OCI-LY1 (cell line): ENCODE measurements around the gene SNRPE.

Experiments
- H2AFZ ChIP-seq: fragments of 200-600 bp; sonication (generic), shearing (Covaris generic); 2 replicates; pipeline ENCODE4 v1.6.0; 2014; ENCODE audit warnings: antibody characterized with exemption, mild to moderate bottlenecking, low read length
- H3F3A ChIP-seq: fragments of 200-600 bp; sonication (generic), shearing (Covaris generic); 2 replicates; pipeline ENCODE4 v1.6.0; 2014; ENCODE audit warnings: mild to moderate bottlenecking, antibody characterized with exemption, low read length, moderate library complexity; ENCODE audit not compliant: insufficient read depth
- H3K27ac ChIP-seq: fragments of 200-600 bp; sonication (generic); 2 replicates; pipeline ENCODE4 v1.5.1; 2014; ENCODE audit warnings: low read length, mixed run types, mild to moderate bottlenecking, low read depth; ENCODE audit not compliant: poor library complexity, severe bottlenecking
- H3K27me3 ChIP-seq: fragments of 200-600 bp; sonication (generic); 2 replicates; pipeline ENCODE4 v1.6.0; 2014; ENCODE audit warnings: antibody characterized with exemption, mild to moderate bottlenecking, low read length, moderate library complexity; ENCODE audit not compliant: insufficient read depth
- H3K36me3 ChIP-seq: fragments of 200-600 bp; sonication (generic); 2 replicates; pipeline ENCODE4 v1.6.1; 2014; ENCODE audit warnings: mild to moderate bottlenecking, antibody characterized with exemption, low read length, moderate library complexity, mixed read lengths; ENCODE audit not compliant: insufficient read depth
- H3K4me1 ChIP-seq: fragments of 200-600 bp; sonication (generic); 2 replicates; pipeline ENCODE4 v1.5.1; 2014; ENCODE audit warnings: mild to moderate bottlenecking, low read length, moderate library complexity; ENCODE audit not compliant: insufficient read depth, severe bottlenecking
- H3K4me2 ChIP-seq: fragments of 200-600 bp; sonication (generic), shearing (Covaris generic); 2 replicates; pipeline ENCODE4 v1.6.1; 2014; ENCODE audit warnings: low read length
- H3K4me3 ChIP-seq: fragments of 200-600 bp; sonication (generic); 2 replicates; pipeline ENCODE4 v1.5.1; 2014; ENCODE audit warnings: low read length, low read depth, mild to moderate bottlenecking, mixed read lengths; ENCODE audit not compliant: poor library complexity, severe bottlenecking
- H3K79me2 ChIP-seq: fragments of 200-600 bp; shearing (Covaris generic); 2 replicates; pipeline ENCODE4 v1.6.1; 2016; ENCODE audit warnings: mixed run types, low read length, mixed read lengths; ENCODE audit not compliant: insufficient read depth
- H3K9ac ChIP-seq: fragments of 200-600 bp; sonication (generic), shearing (Covaris generic); 2 replicates; pipeline ENCODE4 v1.6.1; 2014; ENCODE audit warnings: mild to moderate bottlenecking, low read length, mixed read lengths
- H3K9me2 ChIP-seq: fragments of 200-600 bp; sonication (generic), shearing (Covaris generic); 2 replicates; pipeline ENCODE4 v1.6.1; 2014; ENCODE audit warnings: low read depth, mild to moderate bottlenecking, low read length, mixed read lengths
- H3K9me3 ChIP-seq: fragments of 200-600 bp; shearing (Covaris generic); 2 replicates; pipeline ENCODE4 v1.6.1; 2014; ENCODE audit warnings: low read length, mixed read lengths
- H4K20me1 ChIP-seq: fragments of 200-600 bp; sonication (generic), shearing (Covaris generic); 2 replicates; pipeline ENCODE4 v1.6.0; 2016; ENCODE audit warnings: mild to moderate bottlenecking, low read length; ENCODE audit not compliant: insufficient read depth
- CTCF ChIP-seq: fragments of 200-600 bp; sonication (generic), shearing (Covaris generic); IDR thresholded peaks from 2 replicates; pipeline ENCODE4 v1.5.1; 2017; ENCODE audit warnings: mild to moderate bottlenecking, antibody characterized with exemption, low read length, moderate library complexity, mixed read lengths
- EZH2 ChIP-seq: fragments of 200-600 bp; sonication (generic), shearing (Covaris generic); IDR thresholded peaks from 2 replicates; pipeline ENCODE4 v1.8.0; 2017; ENCODE audit warnings: borderline replicate concordance, mixed run types, mild to moderate bottlenecking, antibody characterized with exemption, low read length, moderate library complexity, mixed read lengths

The SNRPE gene

GRCh38 chr1:203915811-203916210 is 54.4 kb downstream of the SNRPE start:
- Histone ChIP-seq H2AFZ (no peak overlapping the region), H3K27me3 (no peaks in the 10 kb centered on the region), H3K4me1 (no peaks in the 10 kb centered on the region), H3K36me3 (no peaks in the 10 kb centered on the region), H3K4me3 (no peak overlapping the region), H3F3A (no peaks in the 10 kb centered on the region), H4K20me1 (no peaks in the 10 kb centered on the region), H3K9ac (no peak overlapping the region), H3K9me3 (no peaks in the 10 kb centered on the region), H3K9me2 (no peaks in the 10 kb centered on the region), H3K79me2 (no peaks in the 10 kb centered on the region), H3K27ac (no peak overlapping the region), H3K4me2 (no peak overlapping the region)
- TF ChIP-seq EZH2 (no peak), CTCF (no peak)

GRCh38 chr1:203916756-203917155 is 55.4 kb downstream of the SNRPE start:
- no peaks in the 10 kb centered on the region for H3K79me2 ChIP-seq
- no peaks in the 10 kb centered on the region for H3K9me3 ChIP-seq
- H2AFZ ChIP-seq: no peak overlapping the region
- no peak overlapping the region for H3K27ac ChIP-seq
- no peaks in the 10 kb centered on the region for H4K20me1 ChIP-seq
- no peaks in the 10 kb centered on the region for H3K9me2 ChIP-seq
- H3K27me3 ChIP-seq: no peaks in the 10 kb centered on the region
- H3K4me3 ChIP-seq: no peak overlapping the region
- H3K36me3 ChIP-seq: no peaks in the 10 kb centered on the region
- no peak for TF ChIP-seq EZH2
- no peak for TF ChIP-seq CTCF
- H3K4me1 ChIP-seq: no peaks in the 10 kb centered on the region
- H3K9ac ChIP-seq: no peak overlapping the region
- no peak overlapping the region for H3K4me2 ChIP-seq
- no peaks in the 10 kb centered on the region for H3F3A ChIP-seq
